ENCODE measurements around the gene GCAT.

- TF ChIP-seq CTCF (IDR thresholded peaks at IDR 0.05) (no peak), POLR2A (IDR thresholded peaks at IDR 0.05; ENCODE audit: low read depth) (no peak)
These were observed 38.7 kb upstream of the GCAT start for GRCh38 chr22:37769056-37769455.

All from esophagus muscularis mucosa (tissue), 3 donors.